Chondrocyte (in vitro differentiated cells): ENCODE results near the gene LRP2BP. TPM values are rescaled to one million over a fixed set of nuclear protein-coding genes. Genes with fewer than 3 reads are reported as not detected.
"Not testable (repeated sequence)": the region's sequence is repeated elsewhere in the genome, so short reads cannot be mapped to it uniquely, and the experiment has no call there.

Experiments used
- DNase-seq: peaks from one replicate; pipeline ENCODE4 v3.0.0; 2021; ENCODE audit warnings: mixed read lengths, low spot score
- H3K27ac Mint-ChIP-seq: one replicate; pipeline ENCODE4 v1.8.0; 2021; ENCODE audit warnings: mild to moderate bottlenecking, moderate library complexity, mixed read lengths; ENCODE audit not compliant: unreplicated experiment
- H3K27me3 Mint-ChIP-seq: 2 replicates; pipeline ENCODE4 v1.8.0; 2021; ENCODE audit warnings: low read depth, mixed read lengths
- H3K36me3 Mint-ChIP-seq: 2 replicates; pipeline ENCODE4 v1.8.0; 2021; ENCODE audit warnings: low read depth, mixed read lengths
- H3K4me1 Mint-ChIP-seq: 2 replicates; pipeline ENCODE4 v1.8.0; 2021; ENCODE audit warnings: low read depth, mild to moderate bottlenecking, mixed read lengths
- H3K4me3 Mint-ChIP-seq: one replicate; pipeline ENCODE4 v1.8.0; 2021; ENCODE audit warnings: mild to moderate bottlenecking, moderate library complexity, mixed read lengths; ENCODE audit not compliant: unreplicated experiment
- H3K9me3 Mint-ChIP-seq: 2 replicates; pipeline ENCODE4 v1.8.0; 2021; ENCODE audit warnings: low read depth, mixed read lengths
- total RNA-seq: library from RNA; stranded (reverse); gene quantifications from 3 replicates; pipeline ENCODE4 v1.2.1, GENCODE V29; 2021
- TF ChIP-seq, protein P1 (sequence below): fragments of 200-600 bp; sonication (generic); IDR thresholded peaks from 2 replicates; pipeline ENCODE4 v1.5.0; 2021; ENCODE audit warnings: antibody characterized with exemption, mild to moderate bottlenecking, moderate library complexity

The LRP2BP gene
- total RNA-seq, 1 donor from 2014 or later: 0.52 TPM

DNA sequence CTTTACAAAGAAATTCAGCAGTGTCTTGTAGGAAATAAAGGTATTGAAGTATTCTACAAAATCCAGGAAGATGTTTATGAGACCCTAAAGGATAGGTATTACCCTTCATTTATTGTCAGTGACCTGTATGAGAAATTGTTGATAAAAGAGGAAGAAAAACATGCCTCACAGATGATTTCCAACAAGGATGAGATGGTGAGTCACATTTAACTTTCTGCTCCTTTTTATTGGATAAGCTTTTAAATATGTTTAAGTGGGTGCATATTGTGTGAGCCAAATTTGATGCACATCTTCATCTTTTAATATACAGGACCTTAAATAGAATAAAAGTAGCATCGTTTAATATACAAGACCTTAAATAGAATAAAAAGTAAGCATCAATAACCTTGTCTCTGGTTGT is 72.1 kb downstream of the LRP2BP start:
- Mint-ChIP-seq H3K36me3 (peaks cover 24% of the 10 kb centered on the region), H3K4me1 (peaks cover 29% of the 10 kb centered on the region), H3K4me3 (no peak overlapping the region), H3K9me3 (peaks cover 3% of the 10 kb centered on the region), H3K27me3 (no peaks in the 10 kb centered on the region), H3K27ac (no peak overlapping the region)
- TF ChIP-seq, protein P1, sequence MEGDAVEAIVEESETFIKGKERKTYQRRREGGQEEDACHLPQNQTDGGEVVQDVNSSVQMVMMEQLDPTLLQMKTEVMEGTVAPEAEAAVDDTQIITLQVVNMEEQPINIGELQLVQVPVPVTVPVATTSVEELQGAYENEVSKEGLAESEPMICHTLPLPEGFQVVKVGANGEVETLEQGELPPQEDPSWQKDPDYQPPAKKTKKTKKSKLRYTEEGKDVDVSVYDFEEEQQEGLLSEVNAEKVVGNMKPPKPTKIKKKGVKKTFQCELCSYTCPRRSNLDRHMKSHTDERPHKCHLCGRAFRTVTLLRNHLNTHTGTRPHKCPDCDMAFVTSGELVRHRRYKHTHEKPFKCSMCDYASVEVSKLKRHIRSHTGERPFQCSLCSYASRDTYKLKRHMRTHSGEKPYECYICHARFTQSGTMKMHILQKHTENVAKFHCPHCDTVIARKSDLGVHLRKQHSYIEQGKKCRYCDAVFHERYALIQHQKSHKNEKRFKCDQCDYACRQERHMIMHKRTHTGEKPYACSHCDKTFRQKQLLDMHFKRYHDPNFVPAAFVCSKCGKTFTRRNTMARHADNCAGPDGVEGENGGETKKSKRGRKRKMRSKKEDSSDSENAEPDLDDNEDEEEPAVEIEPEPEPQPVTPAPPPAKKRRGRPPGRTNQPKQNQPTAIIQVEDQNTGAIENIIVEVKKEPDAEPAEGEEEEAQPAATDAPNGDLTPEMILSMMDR: no peak
- no peak for DNase-seq

- no peak overlapping the region for H3K4me3 Mint-ChIP-seq
- H3K9me3 Mint-ChIP-seq: peaks cover 3% of the 10 kb centered on the region
- DNase-seq: no peak
- TF ChIP-seq, protein P1: no peak
- peaks cover 34% of the 10 kb centered on the region for H3K4me1 Mint-ChIP-seq
- H3K27ac Mint-ChIP-seq: no peak overlapping the region
- H3K36me3 Mint-ChIP-seq: peaks cover 17% of the 10 kb centered on the region
- H3K27me3 Mint-ChIP-seq: no peaks in the 10 kb centered on the region
These were observed 72.9 kb downstream of the LRP2BP start for GRCh38 chr4:185322803-185323202.

DNA sequence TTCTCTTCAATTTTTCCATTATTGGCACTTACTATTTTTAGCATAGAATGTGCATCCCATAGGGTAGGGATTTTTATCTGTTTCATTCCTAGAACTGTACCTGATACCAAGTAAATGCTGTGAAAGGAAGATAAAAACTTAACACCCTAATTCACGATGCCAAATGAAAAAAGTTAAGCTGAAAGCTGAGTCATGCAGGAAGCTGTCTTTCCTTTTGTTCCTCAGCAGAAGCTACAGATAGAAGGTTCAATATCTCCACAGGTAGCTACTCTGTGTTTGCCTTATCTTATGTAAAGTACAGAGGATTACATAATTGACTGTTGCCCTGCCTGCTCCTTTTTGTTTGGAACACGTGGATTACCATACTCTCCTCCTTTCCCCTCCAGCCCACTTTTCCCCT is 77.0 kb downstream of the LRP2BP start:
- Mint-ChIP-seq H3K4me1 (peaks cover 18% of the 10 kb centered on the region), H3K4me3 (no peak overlapping the region), H3K27me3 (no peaks in the 10 kb centered on the region), H3K9me3 (peaks cover 3% of the 10 kb centered on the region), H3K36me3 (peaks cover 33% of the 10 kb centered on the region), H3K27ac (peak overlapping the region; percentile 80)
- DNase-seq: no peak
- TF ChIP-seq, protein P1: no peak

GRCh38 chr4:185317880-185318279 is 77.8 kb downstream of the LRP2BP start:
- peaks cover 3% of the 10 kb centered on the region for H3K9me3 Mint-ChIP-seq
- H3K36me3 Mint-ChIP-seq: peaks cover 39% of the 10 kb centered on the region
- peaks cover 12% of the 10 kb centered on the region for H3K4me1 Mint-ChIP-seq
- no peak for DNase-seq
- TF ChIP-seq, protein P1: peak; percentile 55
- H3K4me3 Mint-ChIP-seq: no peak overlapping the region
- peak overlapping the region; percentile 12 for H3K27ac Mint-ChIP-seq
- no peaks in the 10 kb centered on the region for H3K27me3 Mint-ChIP-seq

DNA sequence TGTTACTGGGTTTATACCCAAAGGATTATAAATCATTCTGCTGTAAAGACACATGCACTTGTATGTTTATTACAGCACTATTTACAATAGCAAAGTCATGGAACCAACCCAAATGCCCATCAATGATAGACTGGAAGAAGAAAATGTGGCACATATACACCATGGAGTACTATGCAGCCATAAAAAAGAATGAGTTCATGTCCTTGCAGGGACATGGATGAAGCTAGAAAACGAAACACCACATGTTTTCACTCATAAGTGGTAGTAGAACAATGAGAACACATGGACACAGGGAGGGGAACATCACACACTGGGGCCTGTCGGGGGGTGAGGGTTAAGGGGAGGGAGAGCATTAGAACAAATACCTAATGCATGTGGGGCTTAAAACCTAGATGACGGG is 78.3 kb downstream of the LRP2BP start:
- H3K4me3 Mint-ChIP-seq, H3K27ac Mint-ChIP-seq, DNase-seq, H3K4me1 Mint-ChIP-seq, H3K27me3 Mint-ChIP-seq, H3K9me3 Mint-ChIP-seq: not testable (repeated sequence)
- peaks cover 42% of the 10 kb centered on the region for H3K36me3 Mint-ChIP-seq

Other genes starting within 250 kb of the LRP2BP start
- gene CFAP97, start 191.9 kb downstream of the LRP2BP start, total RNA-seq: 48.5 to 53.1 TPM (median 50.1 TPM) in 3 replicates
- 53.5 to 57.5 TPM (median 53.6 TPM) in 3 replicates for gene SNX25, start 186.3 kb downstream of the LRP2BP start, total RNA-seq
- 8.6 to 18.3 TPM (median 16.7 TPM) in 3 replicates for gene ANKRD37, start 917 bp upstream of the LRP2BP start, total RNA-seq
- 25.2 to 35.0 TPM (median 33.0 TPM) in 3 replicates for gene UFSP2, start 30.0 kb upstream of the LRP2BP start, total RNA-seq
- 2.3 to 5.4 TPM (median 3.7 TPM) in 3 replicates for gene CCDC110, start 75.8 kb upstream of the LRP2BP start, total RNA-seq
- gene PDLIM3, start 139.6 kb upstream of the LRP2BP start, total RNA-seq: 14.3 to 68.5 TPM (median 63.0 TPM) in 3 replicates